MV-4-11 (cell line): Measurements from ENCODE around the gene ITGA6.

Experiments
- DNase-seq: peaks from one replicate; lab custom pipeline; 2025; lab: John Stamatoyannopoulos, UW

ITGA6 gene

DNA sequence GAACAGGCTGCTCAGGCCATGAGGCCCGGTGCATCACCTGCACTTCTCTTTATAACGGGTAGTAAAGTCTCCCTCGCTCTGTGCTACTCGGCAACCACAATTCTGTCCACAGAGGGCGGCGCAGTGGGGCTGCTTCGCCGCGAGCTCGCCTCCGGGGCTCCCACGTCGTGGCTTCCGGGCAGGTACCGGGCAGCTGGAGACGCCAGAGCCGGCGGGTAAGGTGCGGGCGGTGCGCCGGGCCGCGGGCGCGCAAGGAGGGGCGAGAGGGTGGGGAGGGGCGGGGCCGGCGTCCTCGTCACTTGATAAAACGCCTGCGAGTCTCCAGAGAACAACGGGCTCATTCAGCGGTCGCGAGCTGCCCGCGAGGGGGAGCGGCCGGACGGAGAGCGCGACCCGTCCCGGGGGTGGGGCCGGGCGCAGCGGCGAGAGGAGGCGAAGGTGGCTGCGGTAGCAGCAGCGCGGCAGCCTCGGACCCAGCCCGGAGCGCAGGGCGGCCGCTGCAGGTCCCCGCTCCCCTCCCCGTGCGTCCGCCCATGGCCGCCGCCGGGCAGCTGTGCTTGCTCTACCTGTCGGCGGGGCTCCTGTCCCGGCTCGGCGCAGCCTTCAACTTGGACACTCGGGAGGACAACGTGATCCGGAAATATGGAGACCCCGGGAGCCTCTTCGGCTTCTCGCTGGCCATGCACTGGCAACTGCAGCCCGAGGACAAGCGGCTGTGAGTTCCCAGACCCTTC, at the start of gene ITGA6:
Gene ITGA6, plus strand, starts transcription at position 331 of the 734 bp plus-strand sequence.
- peak; percentile 42 for DNase-seq

DNA sequence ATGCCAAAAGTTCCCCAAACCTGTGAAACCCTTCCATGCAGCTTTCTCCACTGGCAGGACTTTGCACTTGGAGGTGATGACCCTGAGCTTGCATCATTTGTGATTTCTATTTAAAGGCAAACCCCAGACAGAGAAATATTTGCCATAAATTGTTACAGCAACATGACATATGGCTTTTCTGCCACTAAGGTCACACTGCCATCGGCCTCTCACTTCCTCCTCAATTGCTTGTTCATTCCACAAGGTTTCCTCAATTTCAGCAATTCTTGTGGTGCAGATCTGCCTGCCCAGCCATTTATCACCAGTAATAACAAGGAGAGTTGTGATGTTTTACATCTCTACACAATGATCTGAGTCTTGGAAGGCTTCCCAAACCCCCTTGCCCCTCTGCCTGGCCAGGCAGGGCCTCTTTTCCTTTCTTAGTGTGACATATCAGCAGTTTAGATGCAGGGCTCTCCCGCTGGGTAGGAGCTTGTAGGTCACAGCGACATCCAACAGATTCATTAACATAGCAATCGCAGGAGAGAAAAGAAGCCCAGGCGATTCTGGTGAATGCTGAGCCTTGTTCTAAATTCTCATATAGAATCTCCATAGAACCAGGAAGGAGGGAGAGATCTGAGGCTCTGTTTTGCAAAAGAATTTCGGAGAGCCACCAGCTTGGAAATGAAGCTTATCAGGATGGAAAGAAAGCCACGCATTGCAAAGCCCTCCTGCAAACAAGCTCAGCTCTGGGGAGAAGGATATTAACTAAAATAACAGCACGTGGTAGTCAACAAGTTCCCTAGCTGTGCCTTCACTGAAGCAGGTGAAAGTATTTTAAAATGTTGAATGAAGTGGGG, 46.7 kb upstream of the ITGA6 start:
- DNase-seq, result peak; percentile 99

DNA sequence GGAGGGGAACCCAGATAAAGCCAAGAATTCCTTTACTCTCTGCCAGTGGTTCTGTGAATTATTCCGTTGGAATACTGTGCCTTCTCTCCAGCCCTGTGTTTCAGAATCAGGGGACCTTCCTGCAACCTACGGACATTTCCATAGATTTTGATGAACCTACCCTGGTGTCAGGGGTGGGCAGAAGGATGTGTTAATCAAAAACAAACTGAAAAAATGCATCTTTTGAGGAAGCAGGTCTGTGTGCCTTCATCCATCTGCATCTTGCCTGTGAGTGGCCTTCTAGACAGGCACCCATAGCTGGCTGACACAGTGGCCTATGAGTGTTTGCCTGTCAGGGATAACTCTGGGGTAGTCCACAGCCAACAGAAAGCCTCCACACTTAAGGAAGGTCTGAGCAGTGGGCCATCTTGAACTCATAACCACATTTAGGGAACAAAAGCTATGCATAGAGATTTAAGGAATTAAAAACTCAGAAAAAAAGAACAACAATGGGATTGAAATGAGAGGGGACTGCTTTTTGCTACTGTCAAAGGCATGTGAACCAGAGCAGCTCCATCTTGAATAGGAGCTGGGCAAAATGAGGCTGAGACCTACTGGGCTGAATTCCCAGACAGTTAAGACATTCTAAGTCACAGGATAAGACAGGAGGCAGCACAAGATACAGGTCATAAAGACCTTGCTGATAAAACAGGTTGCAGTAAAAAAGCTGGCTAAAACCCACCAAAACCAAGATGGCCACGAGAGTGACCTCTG, 45.9 kb upstream of the ITGA6 start:
- peak; percentile 70 for DNase-seq

DNA sequence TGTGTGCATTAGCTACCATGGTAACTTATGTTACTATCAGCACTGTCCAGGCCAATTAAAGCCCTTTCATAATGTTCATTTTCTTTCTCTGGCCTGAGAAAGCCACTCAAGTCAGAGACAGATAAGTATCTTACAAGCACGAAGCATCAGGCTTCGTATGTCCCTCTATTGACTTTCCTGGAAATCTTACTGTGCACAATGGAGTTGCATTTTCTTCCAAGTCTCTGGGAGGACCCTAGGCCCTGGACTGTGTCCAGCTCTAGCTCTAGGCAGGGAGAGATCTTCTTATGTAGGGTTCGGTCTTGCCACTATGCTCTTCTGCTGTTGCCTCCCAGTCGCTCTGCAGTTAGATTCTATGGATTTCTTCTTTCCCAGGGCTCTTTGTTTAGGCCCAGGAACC, 40.0 kb upstream of the ITGA6 start:
- no peak for DNase-seq

DNA sequence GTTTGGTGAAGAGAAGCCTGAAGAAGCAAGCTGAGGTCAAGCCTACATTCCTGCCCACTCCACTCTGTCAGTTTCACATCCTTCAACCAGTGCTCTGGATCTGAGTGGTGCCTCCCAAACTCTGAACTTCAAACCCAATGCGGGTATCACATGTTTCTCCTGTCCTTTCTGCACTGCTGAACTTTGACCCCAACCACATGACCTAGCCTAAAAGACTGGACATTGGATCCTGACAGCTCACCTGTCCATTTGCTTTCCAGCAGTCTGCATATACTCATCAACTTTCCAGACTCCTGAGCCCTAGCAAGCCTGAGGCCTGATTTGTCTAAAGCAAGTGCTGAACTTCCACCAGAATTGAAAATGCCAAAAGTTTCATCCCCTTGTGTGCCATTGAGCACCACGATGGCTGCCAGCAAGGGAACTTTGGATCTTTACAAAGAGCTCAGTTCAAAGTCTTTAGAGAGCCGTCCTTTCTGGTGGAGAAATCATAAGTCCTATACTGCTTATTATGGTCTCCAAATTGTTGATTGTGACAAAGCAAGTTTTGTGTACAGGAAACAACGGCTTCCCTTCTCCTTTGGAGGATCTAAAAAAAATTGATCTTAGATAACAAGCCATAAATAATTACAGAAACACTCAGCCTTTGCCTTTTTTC, 37.6 kb upstream of the ITGA6 start:
- peak; percentile 68 for DNase-seq

DNA sequence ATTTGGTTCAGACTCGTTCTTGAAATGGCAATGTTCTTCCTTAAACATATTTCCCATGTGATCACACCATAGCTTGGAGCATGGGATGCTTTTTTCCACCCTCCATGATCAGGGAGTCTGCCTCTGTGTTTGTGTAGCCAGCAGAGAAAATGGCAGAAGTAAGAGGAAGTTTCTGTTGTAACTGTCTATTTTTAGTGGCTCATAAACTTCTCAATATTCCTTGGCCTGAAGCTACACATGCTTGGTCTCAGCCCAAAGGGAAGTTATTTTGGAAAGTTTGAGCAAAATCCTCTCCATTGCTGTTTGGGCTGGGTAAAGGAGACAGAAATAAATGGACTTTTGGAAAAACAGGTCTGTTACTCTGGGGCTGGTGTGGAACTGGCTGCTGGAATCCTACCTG, 33.4 kb upstream of the ITGA6 start:
- DNase-seq, result peak; percentile 66

DNA sequence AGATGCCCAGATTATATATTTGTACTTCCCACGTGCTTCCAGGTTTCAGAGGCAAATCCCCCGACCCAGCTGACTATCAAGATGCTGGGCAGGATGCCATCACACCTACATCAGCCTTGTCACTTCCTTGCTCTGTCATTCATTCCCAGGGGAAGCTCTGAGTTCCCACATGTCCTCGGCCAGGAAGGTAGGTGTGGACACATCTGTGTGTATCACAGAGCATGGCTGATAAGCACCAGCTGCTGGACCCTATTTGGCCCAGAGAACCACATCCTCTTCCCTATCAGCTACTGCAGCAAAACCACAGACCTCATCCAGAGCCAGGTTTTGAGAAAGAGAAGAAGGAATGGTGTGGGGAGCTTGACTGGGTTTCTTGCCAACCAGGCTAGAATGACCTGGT, 31.9 kb upstream of the ITGA6 start:
- DNase-seq, result peak; percentile 80

DNA sequence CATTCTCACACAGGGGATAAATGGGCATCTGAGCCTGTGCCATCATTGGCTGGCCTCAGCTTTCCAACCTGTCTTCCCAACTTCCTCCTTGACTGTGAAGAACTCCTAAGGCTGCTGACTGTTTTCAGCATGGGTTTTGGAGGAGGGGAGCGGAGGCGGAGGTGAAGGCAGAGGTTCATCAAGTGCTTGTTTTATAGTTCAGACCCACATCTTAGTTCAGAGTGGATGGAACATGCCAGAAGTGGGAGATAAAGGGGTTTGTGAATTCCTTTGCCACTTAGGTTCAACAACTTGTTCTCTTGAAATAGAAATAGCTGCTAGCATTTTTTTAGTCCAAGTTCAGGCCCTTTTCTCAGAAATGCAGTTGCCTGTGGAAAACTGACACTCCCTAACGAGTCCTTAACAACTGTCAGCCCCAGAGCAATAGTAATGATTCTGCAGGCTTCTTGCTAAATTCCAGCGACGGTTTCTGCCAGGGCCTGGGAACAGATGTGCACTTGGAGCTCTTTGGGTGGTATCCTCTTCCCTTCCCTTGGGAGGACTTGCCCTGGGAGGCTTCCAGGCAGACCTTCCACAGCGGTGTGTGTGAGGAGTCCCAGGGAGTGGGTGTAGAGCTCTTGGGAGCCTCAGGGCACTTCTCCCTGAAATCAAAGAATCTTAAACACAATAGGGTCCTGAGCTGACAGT, 30.1 kb upstream of the ITGA6 start:
- DNase-seq, result no peak

DNA sequence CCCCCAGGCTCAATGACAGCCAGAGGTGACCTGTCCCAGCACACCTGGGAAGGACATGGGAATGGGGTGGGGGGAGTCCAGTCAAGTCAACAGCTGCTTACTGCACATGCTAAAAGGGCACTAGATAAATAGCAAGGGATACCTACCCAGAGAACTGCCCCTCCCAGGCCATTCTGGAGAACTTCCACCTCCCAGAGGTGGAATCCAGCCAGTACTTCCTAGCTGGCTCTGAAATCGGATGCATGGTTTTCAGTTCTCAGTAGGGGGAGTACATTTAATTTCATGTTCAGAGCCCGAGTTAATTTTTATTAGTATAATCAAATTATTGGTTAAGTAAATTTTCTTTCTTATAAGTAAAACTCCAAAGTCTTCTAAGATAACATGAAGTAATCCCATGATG, 28.9 kb upstream of the ITGA6 start:
- no peak for DNase-seq

DNA sequence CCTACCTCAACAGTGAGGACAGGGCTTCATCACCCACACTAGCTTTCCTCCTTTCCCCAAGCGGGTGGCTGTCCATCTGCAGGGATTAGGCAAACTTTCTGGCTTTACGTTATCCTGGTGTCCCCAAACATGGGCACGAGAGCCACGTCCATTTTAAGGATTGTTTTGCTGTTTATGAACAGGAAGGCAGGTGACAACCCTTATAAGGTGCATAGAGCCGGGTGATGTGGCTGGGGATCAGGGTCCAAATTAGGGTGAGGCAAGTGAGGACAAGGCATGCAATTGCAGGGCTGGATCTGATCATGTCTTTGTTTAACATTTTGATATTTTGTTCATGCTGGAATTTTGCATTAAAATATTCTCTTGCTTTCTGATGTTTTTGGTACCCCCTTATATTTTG, 27.6 kb upstream of the ITGA6 start:
- no peak for DNase-seq

DNA sequence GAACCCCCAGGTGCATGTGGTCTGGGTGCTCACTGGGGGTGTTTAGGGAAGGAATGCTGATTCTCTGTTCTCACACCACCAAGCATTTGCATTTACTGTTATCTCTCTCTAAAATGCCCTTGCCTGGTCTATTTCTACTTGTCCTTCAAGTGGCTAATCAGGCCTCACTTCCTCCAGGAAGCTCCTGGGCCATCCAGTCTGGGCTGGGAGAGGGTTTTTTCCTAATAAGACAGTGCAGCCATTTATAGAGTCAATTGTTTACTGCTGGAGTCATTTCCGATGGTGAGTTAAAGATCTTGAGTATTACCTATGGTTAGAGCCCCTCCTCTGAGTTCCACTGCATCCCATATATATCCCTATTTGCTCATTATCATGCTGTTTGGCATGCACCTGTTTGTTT, 25.2 kb upstream of the ITGA6 start:
- no peak for DNase-seq

DNA sequence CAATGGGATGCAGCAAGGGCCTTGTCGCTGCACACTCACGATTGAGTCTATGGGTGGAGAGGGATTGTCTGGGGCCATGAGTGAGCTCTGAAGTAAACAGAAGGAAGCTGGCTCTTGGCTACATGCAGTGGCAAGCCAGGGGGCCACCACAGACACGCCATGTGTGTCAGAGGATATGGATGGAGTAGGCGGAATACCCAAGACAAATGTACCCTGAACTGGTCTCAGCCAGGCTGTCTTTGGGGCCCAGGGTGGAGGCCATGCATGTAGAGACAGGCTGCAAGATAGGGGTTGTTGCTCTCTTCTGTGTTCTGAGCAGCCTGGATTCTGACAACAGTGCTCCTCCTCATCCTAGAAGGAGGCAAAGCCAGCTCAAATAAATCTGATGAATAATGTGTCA, 24.0 kb upstream of the ITGA6 start:
- DNase-seq, result no peak

DNA sequence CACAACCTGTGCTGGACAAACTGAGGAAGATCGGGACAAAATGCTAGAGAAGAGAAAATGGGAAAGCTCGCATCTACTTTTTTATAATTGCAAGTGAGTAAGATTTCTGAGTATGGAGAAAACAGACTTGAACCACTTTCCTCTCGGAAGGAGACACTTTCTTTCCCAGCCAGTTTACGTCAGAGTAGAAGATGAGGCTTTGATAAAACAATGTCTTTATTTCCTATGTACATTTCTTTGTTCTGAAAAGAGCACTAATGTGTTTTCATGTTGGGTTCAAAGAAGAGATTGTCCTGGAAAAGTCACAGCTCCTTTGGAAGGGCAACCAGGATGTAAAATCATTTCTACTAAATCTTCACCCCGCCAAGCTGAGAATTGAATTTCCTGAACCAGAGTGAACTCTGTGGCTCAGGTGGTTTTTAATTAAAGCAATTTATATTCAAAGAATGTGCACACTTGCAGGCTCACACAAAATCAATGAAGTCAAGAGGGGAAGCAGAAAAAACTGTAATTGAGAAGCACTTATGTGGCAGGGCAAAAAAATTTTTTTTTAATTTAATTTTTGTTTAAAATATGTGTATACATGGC, 23.4 kb upstream of the ITGA6 start:
- DNase-seq, result no peak

DNA sequence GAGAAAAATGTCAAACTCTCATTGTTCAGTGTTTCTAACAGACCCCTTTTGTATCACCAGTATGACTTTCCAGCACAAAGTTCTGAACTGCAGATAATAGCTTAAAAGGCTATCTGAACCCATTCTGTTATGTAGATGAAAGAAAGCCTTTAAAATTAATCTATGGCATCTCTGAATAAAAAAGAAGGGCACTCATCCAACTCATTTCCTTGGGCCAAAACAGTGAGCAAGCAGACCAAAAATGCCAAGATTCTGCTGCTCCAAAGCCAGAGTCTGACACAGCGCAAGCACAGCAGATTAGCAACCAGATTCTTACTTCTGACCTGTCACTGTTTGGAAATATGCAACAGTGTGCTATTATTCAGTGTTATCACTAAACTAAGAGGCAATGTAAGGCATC, 22.6 kb upstream of the ITGA6 start:
- no peak for DNase-seq

DNA sequence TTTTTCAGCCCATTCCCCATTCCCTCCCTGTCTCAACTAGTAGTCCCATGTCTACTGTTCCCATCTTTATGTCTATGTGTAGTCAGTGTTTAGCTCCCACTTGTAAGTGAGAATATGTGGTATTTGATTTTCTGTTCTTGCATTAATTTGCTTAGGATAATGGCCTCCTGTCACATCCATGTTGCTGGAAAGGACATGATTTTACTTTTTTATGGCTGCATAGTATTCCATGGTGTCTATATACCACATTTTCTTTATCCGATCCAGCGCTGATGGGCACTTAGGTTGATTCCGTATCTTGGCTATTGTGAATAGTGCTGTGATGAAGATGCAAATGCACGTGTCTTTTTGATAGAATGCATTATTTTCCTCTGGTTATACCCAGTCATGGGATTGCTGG, 21.7 kb upstream of the ITGA6 start:
- DNase-seq, result no peak

DNA sequence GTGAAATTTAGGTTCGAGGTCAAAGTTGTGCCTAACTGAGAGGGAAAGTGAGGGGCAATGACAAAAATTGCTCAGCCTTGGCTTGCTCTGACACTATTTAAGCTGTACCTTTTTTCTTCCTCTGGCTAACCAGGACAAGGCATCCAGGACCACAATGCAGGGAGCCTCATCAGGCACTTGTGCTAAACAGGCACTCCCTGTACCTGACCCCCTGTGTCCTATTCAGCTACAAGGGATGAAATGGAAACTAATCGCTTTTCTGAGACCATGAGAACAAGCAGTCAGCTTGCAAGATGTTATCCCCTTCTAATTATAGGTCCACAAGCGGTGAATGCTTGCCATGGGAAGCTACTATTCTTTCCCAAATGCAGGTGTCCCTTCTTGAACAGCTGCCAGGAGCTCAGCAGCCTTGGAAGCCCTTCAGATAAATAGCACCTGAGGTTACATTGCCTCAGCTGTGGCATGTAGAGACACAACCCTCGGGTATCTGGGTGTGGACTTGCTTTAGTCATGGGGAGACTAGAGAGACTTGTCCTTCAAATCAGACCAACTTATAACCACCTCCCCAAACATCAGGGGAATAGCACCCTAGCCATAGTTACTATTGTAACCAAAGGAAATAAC, 19.1 kb upstream of the ITGA6 start:
- DNase-seq, result no peak

DNA sequence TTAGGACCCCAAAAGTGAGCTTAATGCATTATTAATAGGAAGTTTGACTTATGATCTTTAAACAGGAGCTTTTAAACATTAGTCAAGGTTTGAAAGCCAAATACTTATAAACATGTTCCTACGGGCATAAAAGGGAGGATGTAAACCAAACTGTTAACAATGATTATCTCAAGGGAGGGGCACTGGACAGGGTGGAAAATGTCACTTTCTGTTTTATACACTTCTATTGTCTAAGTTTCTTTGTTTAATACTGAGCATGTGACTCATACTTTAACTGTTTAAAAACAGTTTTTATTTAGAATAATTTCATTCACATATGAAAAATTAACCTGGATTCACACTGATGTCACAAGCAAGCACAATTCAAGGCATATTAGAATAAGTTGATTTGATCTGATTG, 18.3 kb upstream of the ITGA6 start:
- DNase-seq, result no peak

DNA sequence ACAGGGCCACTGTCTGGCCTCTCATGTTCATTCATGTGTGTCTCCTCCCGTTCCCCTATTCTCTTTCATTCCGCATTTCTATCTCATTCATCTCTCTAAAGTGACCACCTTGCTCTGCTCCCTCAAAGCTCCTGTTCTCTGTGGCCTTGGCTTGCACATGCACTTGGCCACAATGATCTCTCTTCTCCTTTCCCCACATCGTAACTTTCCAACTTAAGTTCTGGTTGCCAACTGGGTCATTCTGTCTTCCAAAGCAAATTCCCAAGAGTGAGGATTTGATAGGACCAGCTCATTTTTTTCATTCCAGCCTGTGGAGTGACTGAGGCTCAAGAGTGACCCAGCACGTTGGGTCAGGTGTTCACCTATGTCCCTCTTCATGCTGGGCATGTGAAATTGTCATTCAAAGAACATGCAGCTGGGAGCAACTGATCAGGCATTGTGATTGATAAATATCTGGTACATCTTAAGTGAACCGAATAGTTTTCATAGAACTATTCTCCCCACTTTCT, 14.3 kb upstream of the ITGA6 start:
- DNase-seq, result no peak

DNA sequence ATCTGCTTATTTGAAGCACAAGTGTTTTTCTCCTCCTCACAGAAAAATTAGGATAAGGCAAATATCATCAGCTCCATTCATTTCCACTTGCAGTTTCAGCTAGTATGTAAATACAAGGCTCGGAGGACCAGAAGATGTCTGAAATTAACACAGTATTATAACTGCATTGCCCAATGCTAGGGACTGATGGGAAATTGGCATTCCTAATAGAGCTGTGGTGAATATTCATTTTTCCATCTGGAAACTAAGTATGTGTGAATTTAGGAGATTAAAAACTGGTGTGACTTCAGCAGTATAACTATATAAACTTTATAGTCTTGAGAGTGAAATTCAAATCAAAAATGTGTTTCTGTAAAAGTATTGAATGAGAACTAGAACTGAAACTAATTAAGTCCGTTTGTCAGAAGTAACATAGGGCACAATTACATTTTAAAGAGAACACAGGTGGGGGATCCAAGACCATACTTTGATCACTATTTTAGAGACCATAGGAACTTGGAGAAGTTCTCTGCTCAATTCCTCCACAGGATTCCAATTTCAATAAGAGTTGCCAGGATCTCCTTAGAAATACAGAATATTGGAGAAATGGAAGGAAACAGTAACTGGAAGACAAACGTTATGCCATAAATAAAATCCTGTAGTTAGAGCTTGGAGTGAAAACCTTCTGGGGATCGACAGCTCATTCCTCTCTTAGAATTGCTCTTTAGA, 12.1 kb upstream of the ITGA6 start:
- DNase-seq, result no peak

DNA sequence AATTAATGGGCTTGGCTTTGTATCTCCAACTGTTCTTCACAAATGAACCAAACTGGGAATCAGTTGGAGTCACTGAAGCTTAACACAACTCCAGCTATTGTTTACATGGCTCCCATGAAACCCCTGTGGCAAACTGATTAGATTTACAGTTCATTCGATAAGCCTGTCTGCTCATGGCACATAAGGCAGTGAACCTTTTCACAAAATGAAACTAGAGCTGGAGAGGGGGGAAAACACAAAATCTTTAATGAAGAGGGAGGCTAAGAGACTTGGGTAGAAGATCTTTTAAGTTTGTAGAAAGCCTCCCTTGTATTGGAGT, 11.6 kb upstream of the ITGA6 start:
- DNase-seq, result no peak
